H1 (cell line): ENCODE results near the gene HOXB3. TPM values are rescaled to one million over a fixed set of nuclear protein-coding genes. Genes with fewer than 3 reads are reported as not detected.

ENCODE experiments used
- CTCF ChIA-PET: fragments of 300-600 bp; sonication (Branson Sonifier 250); formaldehyde crosslinking; loops from one replicate; lab custom pipeline; 2021; ENCODE audit not compliant: partially characterized antibody; lab: Charles Lee
- POLR2A ChIA-PET: fragments of 300-600 bp; sonication (Branson Sonifier 250); formaldehyde crosslinking; loops from one replicate; lab custom pipeline; 2021; ENCODE audit warnings: inconsistent platforms; ENCODE audit not compliant: partially characterized antibody; lab: Charles Lee
- DNase-seq, 2 experiments: peaks; one replicate each; pipeline versions ENCODE4 v3.0.0 to v3.0.0-alpha.2; 2010 to 2022; ENCODE audit warnings: low spot score in 2 of 2, low read depth in 1 of 2, mixed read lengths in 1 of 2
- FAIRE-seq: peaks from 2 replicates; lab custom pipeline; 2011; peaks lifted over from hg19 to GRCh38; lab: Jason Lieb, UNC
- H2AFZ ChIP-seq: 2 replicates; pipeline ENCODE4 v1.8.1; 2012; ENCODE audit warnings: low read length, inconsistent platforms
- H2AK5ac ChIP-seq: 2 replicates; pipeline ENCODE4 v1.6.1; 2013; ENCODE audit warnings: low read depth, low read length
- H2BK120ac ChIP-seq: replicated peaks from 2 replicates; pipeline ENCODE3; 2013; ENCODE audit warnings: low read depth, low read length, inconsistent platforms
- H2BK12ac ChIP-seq: 2 replicates; pipeline ENCODE4 v1.6.1; 2013; ENCODE audit warnings: low read depth, low read length
- H2BK15ac ChIP-seq: 2 replicates; pipeline ENCODE4 v1.6.1; 2013; ENCODE audit warnings: low read length
- H2BK20ac ChIP-seq: 2 replicates; pipeline ENCODE4 v1.6.1; 2013; ENCODE audit warnings: low read length
- H2BK5ac ChIP-seq: 2 replicates; pipeline ENCODE4 v1.6.1; 2013; ENCODE audit warnings: low read depth, low read length
- H3K14ac ChIP-seq: 2 replicates; pipeline ENCODE4 v1.6.1; 2013; ENCODE audit warnings: inconsistent platforms; ENCODE audit not compliant: insufficient read length
- H3K18ac ChIP-seq: 2 replicates; pipeline ENCODE4 v1.6.1; 2013; ENCODE audit warnings: low read length; ENCODE audit errors: extremely low read depth
- H3K23ac ChIP-seq: 2 replicates; pipeline ENCODE4 v1.6.1; 2013; ENCODE audit warnings: inconsistent platforms; ENCODE audit not compliant: insufficient read length
- H3K23me2 ChIP-seq: 2 replicates; pipeline ENCODE4 v1.6.1; 2013; ENCODE audit warnings: low read depth, low read length
- H3K27ac ChIP-seq: 2 replicates; pipeline ENCODE4 v1.6.1; 2011; ENCODE audit warnings: low read depth, low read length, inconsistent platforms
- H3K27me3 ChIP-seq, 4 experiments: replicated peaks in 1 of 4; 1 replicate in 1 of 4; 2 replicates in 3 of 4; pipeline versions ENCODE4 v1.6.1 to v1.8.1; 2011 to 2013; ENCODE audit warnings: low read length in 3 of 4, mild to moderate bottlenecking in 3 of 4, inconsistent platforms in 2 of 4, mixed read lengths in 2 of 4, moderate library complexity in 1 of 4; ENCODE audit not compliant: control insufficient read depth in 3 of 4, insufficient read depth in 3 of 4; ENCODE audit errors: extremely low read depth in 1 of 4
- H3K36me3 ChIP-seq, 4 experiments: 2 replicates each; pipeline versions ENCODE4 v1.6.1 to v1.8.1; 2011 to 2013; ENCODE audit warnings: mild to moderate bottlenecking in 4 of 4, low read length in 3 of 4, moderate library complexity in 2 of 4, control low read depth in 1 of 4, inconsistent platforms in 1 of 4; ENCODE audit not compliant: insufficient read depth in 4 of 4, control insufficient read depth in 2 of 4
- H3K4ac ChIP-seq: replicated peaks from 2 replicates; pipeline ENCODE3; 2013; ENCODE audit warnings: low read length, low read depth, mixed read lengths, inconsistent platforms; ENCODE audit not compliant: insufficient read length
- H3K4me1 ChIP-seq, 4 experiments: replicated peaks in 1 of 4; 1 replicate in 1 of 4; 2 replicates in 3 of 4; pipeline versions ENCODE4 v1.6.1 to v1.8.1; 2011 to 2013; ENCODE audit warnings: low read length in 3 of 4, inconsistent platforms in 2 of 4, mixed read lengths in 1 of 4; ENCODE audit not compliant: insufficient read depth in 4 of 4, control insufficient read depth in 3 of 4
- H3K4me2 ChIP-seq, 2 experiments: 2 replicates each; pipeline versions ENCODE4 v1.6.1 to v1.8.1; 2011 to 2013; ENCODE audit warnings: low read depth in 2 of 2, low read length in 2 of 2, control low read depth in 1 of 2, inconsistent platforms in 1 of 2, mild to moderate bottlenecking in 1 of 2; ENCODE audit not compliant: insufficient read depth in 1 of 2
- H3K4me3 ChIP-seq, 4 experiments: fragments of 200-600, 300-600 bp in 1 of 4; sonication (generic), shearing (Covaris generic), sonication (Bioruptor Twin) in 1 of 4; 2 replicates each; pipeline versions ENCODE4 v1.5.1 to v1.8.1; 2011 to 2016; ENCODE audit warnings: low read length in 4 of 4, low read depth in 3 of 4, control low read depth in 2 of 4, inconsistent platforms in 2 of 4, mild to moderate bottlenecking in 2 of 4, mixed read lengths in 1 of 4, moderate library complexity in 1 of 4; ENCODE audit not compliant: insufficient read depth in 2 of 4; ENCODE audit errors: extremely low read depth in 1 of 4
- H3K56ac ChIP-seq: replicated peaks from 2 replicates; pipeline ENCODE3; 2013; ENCODE audit warnings: low read depth, mild to moderate bottlenecking, mixed read lengths, low read length, inconsistent platforms; ENCODE audit not compliant: insufficient read length
- H3K79me1 ChIP-seq: 2 replicates; pipeline ENCODE4 v1.6.1; 2013; ENCODE audit warnings: low read depth, low read length, control low read depth
- H3K79me2 ChIP-seq, 2 experiments: 2 replicates each; pipeline versions ENCODE4 v1.6.1 to v1.8.1; 2012 to 2013; ENCODE audit warnings: low read length in 2 of 2, mild to moderate bottlenecking in 2 of 2, inconsistent platforms in 1 of 2; ENCODE audit not compliant: insufficient read depth in 2 of 2, control insufficient read depth in 1 of 2
- H3K9ac ChIP-seq, 4 experiments: replicated peaks in 1 of 4; 1 replicate in 1 of 4; 2 replicates in 3 of 4; pipeline versions ENCODE4 v1.6.1 to v1.8.1; 2011 to 2013; ENCODE audit warnings: low read depth in 3 of 4, low read length in 3 of 4, control low read depth in 2 of 4, mild to moderate bottlenecking in 2 of 4, moderate library complexity in 2 of 4, inconsistent platforms in 1 of 4; ENCODE audit errors: extremely low read depth in 1 of 4
- H3K9me3 ChIP-seq, 2 experiments: 2 replicates each; pipeline versions ENCODE4 v1.6.1 to v1.8.1; 2012 to 2013; ENCODE audit warnings: mild to moderate bottlenecking in 2 of 2, moderate library complexity in 2 of 2, control low read depth in 1 of 2, inconsistent platforms in 1 of 2, low read depth in 1 of 2, low read length in 1 of 2, mixed read lengths in 1 of 2; ENCODE audit not compliant: insufficient read depth in 2 of 2
- H4K20me1 ChIP-seq, 2 experiments: replicated peaks in 1 of 2; 2 replicates each; pipeline versions ENCODE3 to v1.8.1; 2011 to 2013; ENCODE audit warnings: inconsistent platforms in 2 of 2, low read length in 2 of 2, mild to moderate bottlenecking in 1 of 2; ENCODE audit not compliant: insufficient read depth in 2 of 2, control insufficient read depth in 1 of 2
- H4K5ac ChIP-seq: 2 replicates; pipeline ENCODE4 v1.6.1; 2013; ENCODE audit warnings: low read length, low read depth, mixed read lengths, inconsistent platforms; ENCODE audit not compliant: insufficient read length
- H4K8ac ChIP-seq: 2 replicates; pipeline ENCODE4 v1.8.0; 2013; ENCODE audit warnings: mild to moderate bottlenecking, moderate library complexity, low read length, inconsistent platforms; ENCODE audit not compliant: insufficient read depth; ENCODE audit errors: extremely low read depth
- H4K91ac ChIP-seq: replicated peaks from 2 replicates; pipeline ENCODE3; 2013; ENCODE audit warnings: low read length, mixed read lengths, inconsistent platforms; ENCODE audit not compliant: insufficient read length
- ASH2L ChIP-seq: fragments of 200-600, 300-600 bp; sonication (generic); IDR thresholded peaks from one replicate; pipeline ENCODE4 v1.7.1; 2017; ENCODE audit warnings: low read length
- KDM1A ChIP-seq: fragments of 200-600, 300-600 bp; sonication (generic); IDR thresholded peaks from 2 replicates; pipeline ENCODE4 v1.7.1; 2016; ENCODE audit warnings: mild to moderate bottlenecking, low read length, borderline replicate concordance
- RFX5 ChIP-seq: IDR thresholded peaks from 2 replicates; pipeline ENCODE4 v1.6.1; 2011; ENCODE audit warnings: low read depth, low read length, improper control_type of control experiment, borderline replicate concordance
- RXRA ChIP-seq: IDR thresholded peaks from 2 replicates; pipeline ENCODE4 v1.6.1; 2011; ENCODE audit warnings: low read depth, mild to moderate bottlenecking, low read length, moderate library complexity; ENCODE audit not compliant: insufficient read depth
- SAP30 ChIP-seq: fragments of 300-600 bp; sonication (generic); IDR thresholded peaks from 2 replicates; pipeline ENCODE4 v1.7.1; 2012; ENCODE audit warnings: low read length, moderate library complexity, mild to moderate bottlenecking, inconsistent platforms; ENCODE audit not compliant: insufficient read depth, insufficient replicate concordance
- WGBS, 2 experiments: shearing (Covaris generic) in 1 of 2; methylation state at CpG; one replicate each; pipeline versions ENCODE4 v1.1.6 to v1.1.7; 2013 to 2015; ENCODE audit warnings: low lambda C conversion rate in 2 of 2, mixed read lengths in 2 of 2, inconsistent platforms in 1 of 2, low coverage in 1 of 2, missing lambda C conversion rate in 1 of 2; ENCODE audit not compliant: insufficient replicate concordance in 2 of 2, insufficient coverage in 1 of 2, insufficient read length in 1 of 2; ENCODE audit errors: extremely low coverage in 1 of 2, missing lambda C conversion rate in 1 of 2; 5-methylcytosine and 5-hydroxymethylcytosine counted together
- polyA plus RNA-seq, 7 experiments: library from polyadenylated mRNA; depleted of rRNA in 3 of 7; stranded (reverse) in 5 of 7; unstranded in 2 of 7; fragments of >200 nt in 5 of 7; fragments of 200-250 nt in 2 of 7; gene quantifications; 1 replicate in 5 of 7; 2 replicates in 1 of 7; 4 replicates in 1 of 7; pipeline versions ENCODE4 v1.2.1 to v1.2.3, GENCODE V29; 2011 to 2013; ENCODE audit warnings: missing spikeins in 2 of 7, mixed read lengths in 2 of 7
- total RNA-seq: library from RNA; stranded (reverse); fragmentation: NEBNext Ultra II Directional; extraction: Animal tissue kit (Norgen Biotek cat#: 25700); gene quantifications from 2 replicates; pipeline ENCODE4 v1.2.1, GENCODE V29; 2021

HOXB3 gene
- total and polyA plus RNA-seq, 2 of the 8 experiments (the other 6 are each of a cell fraction or from before 2014, with no cell fraction given), result not detected

DNA sequence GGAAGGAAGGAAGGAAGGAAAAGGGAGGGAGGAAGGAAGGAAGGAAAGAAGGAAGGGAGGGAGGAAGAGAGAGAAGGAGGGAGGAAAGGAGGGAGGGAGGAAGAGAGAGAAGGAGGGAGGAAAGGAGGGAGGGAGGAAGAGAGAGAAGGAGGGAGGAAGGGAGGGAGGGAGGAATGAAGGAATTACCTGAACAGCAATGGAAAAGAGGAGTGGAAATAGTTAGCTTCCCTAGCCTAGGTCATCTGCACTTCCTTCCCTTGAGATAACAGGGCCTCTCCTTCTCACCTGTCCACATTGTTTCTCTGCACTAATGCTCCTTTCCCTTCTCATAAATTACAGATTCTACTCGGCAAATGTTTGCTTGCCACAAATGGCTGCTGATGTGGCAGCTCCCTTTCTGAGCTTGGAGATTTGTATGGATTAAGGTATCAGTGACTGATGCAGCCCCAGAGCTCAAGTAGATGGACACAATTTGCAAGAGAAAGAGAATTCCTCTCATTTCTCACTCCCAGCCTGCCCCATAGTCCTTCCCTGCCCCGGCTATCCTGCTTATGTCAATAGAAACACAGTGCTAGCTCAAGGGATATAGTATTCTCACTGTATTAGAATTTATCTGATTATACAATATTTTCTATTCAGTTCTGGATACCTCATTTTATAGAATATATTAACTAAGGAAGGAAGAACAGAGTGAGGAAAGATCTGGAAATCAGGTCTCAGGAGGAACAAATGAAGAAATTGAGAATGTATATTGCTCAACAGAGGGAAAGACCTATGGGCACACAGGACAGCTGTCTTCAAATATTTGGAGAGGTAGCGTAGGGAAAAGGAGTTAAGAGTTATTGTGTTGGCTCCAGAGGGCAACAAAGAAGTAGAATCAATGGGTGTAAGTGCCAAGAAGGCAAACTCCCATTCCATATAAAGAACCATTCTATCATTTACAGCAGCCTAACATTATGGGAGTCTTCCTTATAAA is 73.8 kb downstream of the HOXB3 start:
- H3K4me1 ChIP-seq, result peaks cover 4 to 9% (median 6%) of the 10 kb centered on the region in 4 experiments; a peak in 6 of 7 replicates
- H3K56ac ChIP-seq, result no peak overlapping the region
- H4K8ac ChIP-seq, result no peak overlapping the region
- no peak overlapping the region for H4K5ac ChIP-seq
- H3K27me3 ChIP-seq, result peaks cover 0 to 23% (median 20%) of the 10 kb centered on the region in 4 experiments; a peak in 6 of 7 replicates
- no peaks in the 10 kb centered on the region; the same call in 1 of the 2 replicates for H3K23me2 ChIP-seq
- H4K20me1 ChIP-seq, result no peaks in the 10 kb centered on the region
- H3K9me3 ChIP-seq, result no peaks in the 10 kb centered on the region
- 55% methylated on average over 3 of the region's 3 CpGs; no CpG with 5 or more reads in 1 of the 2 experiments for whole genome bisulfite sequencing, 2 experiments
- no peak overlapping the region for H2BK120ac ChIP-seq
- H3K23ac ChIP-seq, result no peak overlapping the region
- H2AFZ ChIP-seq, result no peak overlapping the region
- H3K18ac ChIP-seq, result peak overlapping the region; percentile 91; the same call in 1 of the 2 replicates
- CTCF ChIA-PET, result interaction anchor here (0.6 to 2.3 kb wide), 13 partner anchors 10 to 628 kb away, joined by 3 to 9 read pairs (median 4); partner anchors contain the start of gene HOXB5
- POLR2A ChIA-PET, result interaction anchor here (0.6 to 1.4 kb wide), 4 partner anchors 9 to 42 kb away, joined by 3 to 6 read pairs (median 4); no protein-coding TSS in a partner anchor
- H3K27ac ChIP-seq, result no peak overlapping the region
- peak overlapping the region; percentile 18; the same call in 1 of the 2 replicates for H2AK5ac ChIP-seq
- no peak overlapping the region for H3K4ac ChIP-seq
- H4K91ac ChIP-seq, result no peak overlapping the region
- no peaks in the 10 kb centered on the region for H3K79me2 ChIP-seq
- H3K14ac ChIP-seq, result no peak overlapping the region
- no peaks in the 10 kb centered on the region for H3K79me1 ChIP-seq
- DNase-seq, result no peak
- peak overlapping the region; percentile 45 to 66 for H3K4me2 ChIP-seq
- no peak overlapping the region; a peak in 1 of 7 replicates for H3K9ac ChIP-seq
- H2BK15ac ChIP-seq, result 0 out of 2 replicates have a peak overlapping the region, but pooled peaks have one; percentile 46
- peak overlapping the region; percentile 100 for H2BK20ac ChIP-seq
- H3K4me3 ChIP-seq, result no peak overlapping the region
- no peak for FAIRE-seq
- H3K36me3 ChIP-seq, result no peaks in the 10 kb centered on the region
- H2BK12ac ChIP-seq, result peak overlapping the region; percentile 70; the same call in 1 of the 2 replicates
- H2BK5ac ChIP-seq, result peak overlapping the region; percentile 53; the same call in 1 of the 2 replicates
- TF ChIP-seq ASH2L (no peak), KDM1A (no peak), RFX5 (no peak), RXRA (no peak), SAP30 (no peak)
